Mononuclear cell (primary cell): ENCODE data around the gene ILF2. TPM values are rescaled to one million over a fixed set of nuclear protein-coding genes. Genes with fewer than 3 reads are reported as not detected.
"Not testable (repeated sequence)": the region's sequence is repeated elsewhere in the genome, so short reads cannot be mapped to it uniquely, and the experiment has no call there.

Experiments used
- H3K27me3 ChIP-seq: 2 replicates; pipeline ENCODE4 v1.6.0; 2011; ENCODE audit warnings: low read length, control low read depth; ENCODE audit not compliant: insufficient read depth
- H3K4me1 ChIP-seq: 2 replicates; pipeline ENCODE4 v1.5.1; 2011; ENCODE audit warnings: mild to moderate bottlenecking, low read length, control low read depth; ENCODE audit not compliant: insufficient read depth
- H3K4me3 ChIP-seq: 2 replicates; pipeline ENCODE4 v1.5.1; 2011; ENCODE audit warnings: mild to moderate bottlenecking, low read length, moderate library complexity
- H3K9me3 ChIP-seq: 2 replicates; pipeline ENCODE4 v1.5.1; 2011; ENCODE audit warnings: low read depth, mild to moderate bottlenecking, control low read depth, low read length
- total RNA-seq: library from RNA; depleted of rRNA; stranded (reverse); fragments of >200 nt; gene quantifications from one replicate; pipeline ENCODE4 v1.2.3, GENCODE V29; 2012

ILF2 gene
- total RNA-seq, 1 donor, result 138 TPM

- H3K4me3 ChIP-seq, H3K9me3 ChIP-seq, H3K27me3 ChIP-seq: not testable (repeated sequence)
- peaks cover 23% of the 10 kb centered on the region for H3K4me1 ChIP-seq
These were observed 2.1 kb downstream of the ILF2 start for GRCh38 chr1:153668672-153669071.

GRCh38 chr1:153667439-153667838, 3.4 kb downstream of the ILF2 start:
- H3K4me3 ChIP-seq, result no peak overlapping the region
- H3K4me1 ChIP-seq, result peaks cover 30% of the 10 kb centered on the region
- no peaks in the 10 kb centered on the region for H3K9me3 ChIP-seq
- H3K27me3 ChIP-seq, result no peaks in the 10 kb centered on the region

GRCh38 chr1:153663211-153663610, 7.6 kb downstream of the ILF2 start:
- Histone ChIP-seq H3K9me3 (no peaks in the 10 kb centered on the region), H3K4me1 (peaks cover 21% of the 10 kb centered on the region), H3K4me3 (no peak overlapping the region), H3K27me3 (no peaks in the 10 kb centered on the region)

GRCh38 chr1:153662269-153662668, 8.5 kb downstream of the ILF2 start:
- H3K9me3 ChIP-seq, result no peaks in the 10 kb centered on the region
- H3K27me3 ChIP-seq, result no peaks in the 10 kb centered on the region
- H3K4me1 ChIP-seq, result peaks cover 27% of the 10 kb centered on the region
- no peak overlapping the region for H3K4me3 ChIP-seq

- Histone ChIP-seq H3K4me1 (peaks cover 27% of the 10 kb centered on the region), H3K9me3 (no peaks in the 10 kb centered on the region), H3K4me3 (no peak overlapping the region), H3K27me3 (no peaks in the 10 kb centered on the region)
These were observed 9.6 kb downstream of the ILF2 start for GRCh38 chr1:153661111-153661708.

GRCh38 chr1:153659656-153660055, 11.1 kb downstream of the ILF2 start:
- no peak overlapping the region for H3K4me3 ChIP-seq
- no peaks in the 10 kb centered on the region for H3K27me3 ChIP-seq
- no peaks in the 10 kb centered on the region for H3K9me3 ChIP-seq
- H3K4me1 ChIP-seq, result peaks cover 27% of the 10 kb centered on the region

- H3K4me1 ChIP-seq, result peaks cover 27% of the 10 kb centered on the region
- no peaks in the 10 kb centered on the region for H3K9me3 ChIP-seq
- H3K27me3 ChIP-seq, result no peaks in the 10 kb centered on the region
- peak overlapping the region; percentile 80 for H3K4me3 ChIP-seq
These were observed 11.6 kb downstream of the ILF2 start for GRCh38 chr1:153659175-153659534.

GRCh38 chr1:153658400-153659174, 12.2 kb downstream of the ILF2 start, which contains the start of gene SNAPIN:
Gene SNAPIN (plus strand): TSS chr1:153658703. CDS start chr1:153658744, 41 bp downstream.
- Histone ChIP-seq H3K27me3 (no peaks in the 10 kb centered on the region), H3K9me3 (no peaks in the 10 kb centered on the region), H3K4me3 (peak within 1 kb of the TSS; percentile 80), H3K4me1 (peaks cover 27% of the 10 kb centered on the region)

GRCh38 chr1:153655333-153655732, 15.5 kb downstream of the ILF2 start:
- Histone ChIP-seq H3K4me1 (peaks cover 30% of the 10 kb centered on the region), H3K4me3 (no peak overlapping the region), H3K27me3 (no peaks in the 10 kb centered on the region), H3K9me3 (no peaks in the 10 kb centered on the region)

- H3K4me3 ChIP-seq, result no peak overlapping the region
- no peaks in the 10 kb centered on the region for H3K27me3 ChIP-seq
- H3K4me1 ChIP-seq, result peaks cover 18% of the 10 kb centered on the region
- no peaks in the 10 kb centered on the region for H3K9me3 ChIP-seq
These were observed 17.8 kb downstream of the ILF2 start for GRCh38 chr1:153652805-153653500.

GRCh38 chr1:153651771-153652170, 19.0 kb downstream of the ILF2 start:
- H3K27me3 ChIP-seq, result no peaks in the 10 kb centered on the region
- H3K9me3 ChIP-seq, result no peaks in the 10 kb centered on the region
- H3K4me1 ChIP-seq, result peaks cover 23% of the 10 kb centered on the region
- no peak overlapping the region for H3K4me3 ChIP-seq

GRCh38 chr1:153649863-153650235, 20.9 kb downstream of the ILF2 start:
- Histone ChIP-seq H3K4me1 (peaks cover 42% of the 10 kb centered on the region), H3K4me3 (no peak overlapping the region), H3K27me3 (no peaks in the 10 kb centered on the region), H3K9me3 (no peaks in the 10 kb centered on the region)

- Histone ChIP-seq H3K4me1 (peaks cover 44% of the 10 kb centered on the region), H3K9me3 (no peaks in the 10 kb centered on the region), H3K27me3 (no peaks in the 10 kb centered on the region), H3K4me3 (no peak overlapping the region)
These were observed 21.5 kb downstream of the ILF2 start for GRCh38 chr1:153649137-153649862.

GRCh38 chr1:153648000-153648643, 22.7 kb downstream of the ILF2 start:
- H3K27me3 ChIP-seq, result no peaks in the 10 kb centered on the region
- no peak overlapping the region for H3K4me3 ChIP-seq
- H3K9me3 ChIP-seq, result no peaks in the 10 kb centered on the region
- peaks cover 42% of the 10 kb centered on the region for H3K4me1 ChIP-seq
